DOHH2 (cell line): ENCODE results near the gene SHROOM1.

Source experiments
- H3F3A ChIP-seq: fragments of 200-600 bp; sonication (generic), shearing (Covaris generic); 2 replicates; pipeline ENCODE4 v1.6.0; 2016; ENCODE audit warnings: antibody characterized with exemption, mild to moderate bottlenecking; ENCODE audit not compliant: control insufficient read depth, insufficient read depth
- H3K27ac ChIP-seq: fragments of 200-600 bp; sonication (generic); 2 replicates; pipeline ENCODE4 v1.5.1; 2014; ENCODE audit warnings: low read depth, mild to moderate bottlenecking, low read length, moderate library complexity
- H3K27me3 ChIP-seq: fragments of 200-600 bp; sonication (generic); 2 replicates; pipeline ENCODE4 v1.6.1; 2014; ENCODE audit warnings: mild to moderate bottlenecking, low read length, mixed read lengths; ENCODE audit not compliant: control insufficient read depth
- H3K36me3 ChIP-seq: fragments of 200-600 bp; sonication (generic); 2 replicates; pipeline ENCODE4 v1.6.1; 2014; ENCODE audit warnings: mild to moderate bottlenecking, low read length, moderate library complexity, mixed read lengths; ENCODE audit not compliant: control insufficient read depth
- H3K4me1 ChIP-seq: fragments of 200-600 bp; sonication (generic); 2 replicates; pipeline ENCODE4 v1.6.1; 2014; ENCODE audit warnings: mild to moderate bottlenecking, low read length, mixed read lengths; ENCODE audit not compliant: control insufficient read depth
- H3K4me2 ChIP-seq: fragments of 200-600 bp; sonication (generic); 2 replicates; pipeline ENCODE4 v1.6.0; 2014; ENCODE audit warnings: mild to moderate bottlenecking, low read length, moderate library complexity
- H3K4me3 ChIP-seq: fragments of 200-600 bp; sonication (generic); 2 replicates; pipeline ENCODE4 v1.5.1; 2014; ENCODE audit warnings: mild to moderate bottlenecking, low read length, mixed read lengths
- H3K79me2 ChIP-seq: fragments of 200-600 bp; sonication (generic); 2 replicates; pipeline ENCODE4 v1.6.1; 2014; ENCODE audit warnings: mild to moderate bottlenecking, low read length, mixed read lengths; ENCODE audit not compliant: control insufficient read depth
- H3K9me2 ChIP-seq: fragments of 200-600 bp; sonication (generic); replicated peaks from 2 replicates; pipeline ENCODE4 v1.6.1; 2014; ENCODE audit warnings: mild to moderate bottlenecking, low read length, mixed read lengths; ENCODE audit not compliant: control insufficient read depth
- H3K9me3 ChIP-seq: fragments of 200-600 bp; sonication (generic); 2 replicates; pipeline ENCODE4 v1.6.1; 2014; ENCODE audit warnings: antibody characterized with exemption, low read length, mixed read lengths; ENCODE audit not compliant: control insufficient read depth, insufficient read depth
- H4K20me1 ChIP-seq: fragments of 200-600 bp; sonication (generic); 2 replicates; pipeline ENCODE4 v1.6.0; 2014; ENCODE audit warnings: low read depth, mild to moderate bottlenecking, antibody characterized with exemption, low read length, moderate library complexity; ENCODE audit not compliant: control insufficient read depth, insufficient read depth
- EZH2phosphoT487 ChIP-seq: fragments of 200-600 bp; sonication (generic); IDR thresholded peaks from 2 replicates; pipeline ENCODE4 v1.6.1; 2017; ENCODE audit warnings: borderline replicate concordance, mild to moderate bottlenecking, antibody characterized with exemption, low read length, moderate library complexity, mixed read lengths
- TF ChIP-seq, protein P1 (sequence below): fragments of 200-600 bp; sonication (generic); IDR thresholded peaks from one replicate; pipeline ENCODE4 v1.5.1; 2014; ENCODE audit warnings: antibody characterized with exemption, mild to moderate bottlenecking, low read depth, low read length; ENCODE audit not compliant: poor library complexity, severe bottlenecking

SHROOM1 gene

DNA sequence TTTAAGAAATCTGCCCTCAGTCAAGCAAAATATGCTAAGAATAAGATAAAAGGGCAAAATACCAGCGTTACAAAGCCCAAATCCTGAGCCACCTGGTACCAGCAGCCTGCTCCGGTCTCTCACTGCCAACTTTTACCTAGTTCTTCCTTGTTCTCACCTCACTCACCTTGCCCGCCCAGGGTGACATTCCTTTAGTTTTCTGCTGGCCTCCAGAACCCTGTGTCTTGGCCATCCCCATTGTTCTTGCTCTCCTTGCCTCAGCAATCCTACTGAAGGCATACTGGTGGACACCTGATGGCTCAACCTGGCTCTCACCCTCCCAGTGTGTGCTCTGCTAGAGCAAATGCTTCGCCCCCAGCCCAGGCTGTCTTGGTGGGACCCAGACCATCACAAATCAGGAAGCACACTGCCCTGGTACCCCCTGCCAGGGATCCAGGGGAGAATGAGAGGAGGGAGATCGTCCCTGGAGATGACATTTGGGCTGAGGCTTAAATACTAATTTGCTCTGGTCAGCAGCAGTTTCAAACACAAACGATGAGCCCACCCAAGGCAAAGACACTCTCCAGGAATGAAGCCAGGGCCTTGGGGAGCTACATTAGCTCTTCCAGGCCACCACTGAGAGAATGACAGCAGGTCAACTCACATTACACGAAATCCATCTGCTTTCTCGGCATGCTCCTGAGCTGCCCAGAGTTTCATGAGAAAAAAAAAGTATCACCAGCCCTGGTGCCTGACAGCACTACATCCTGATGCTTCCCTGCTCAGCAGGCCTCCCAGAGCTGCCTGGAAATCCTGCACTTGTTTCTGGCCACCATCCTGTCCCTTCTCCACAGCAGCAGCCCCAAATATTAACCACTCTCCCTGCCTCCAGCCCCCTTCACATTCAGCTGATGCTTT is 41.2 kb downstream of the SHROOM1 start:
- Histone ChIP-seq H3K4me2 (no peak overlapping the region), H3K36me3 (no peaks in the 10 kb centered on the region), H3F3A (no peaks in the 10 kb centered on the region), H3K27ac (no peak overlapping the region), H3K9me2 (no peaks in the 10 kb centered on the region), H4K20me1 (no peaks in the 10 kb centered on the region; the same call in 1 of the 2 replicates), H3K4me3 (no peak overlapping the region), H3K79me2 (no peaks in the 10 kb centered on the region), H3K27me3 (peaks cover 23% of the 10 kb centered on the region), H3K9me3 (no peaks in the 10 kb centered on the region), H3K4me1 (no peaks in the 10 kb centered on the region)
- TF ChIP-seq EZH2phosphoT487: no peak
- TF ChIP-seq, protein P1, sequence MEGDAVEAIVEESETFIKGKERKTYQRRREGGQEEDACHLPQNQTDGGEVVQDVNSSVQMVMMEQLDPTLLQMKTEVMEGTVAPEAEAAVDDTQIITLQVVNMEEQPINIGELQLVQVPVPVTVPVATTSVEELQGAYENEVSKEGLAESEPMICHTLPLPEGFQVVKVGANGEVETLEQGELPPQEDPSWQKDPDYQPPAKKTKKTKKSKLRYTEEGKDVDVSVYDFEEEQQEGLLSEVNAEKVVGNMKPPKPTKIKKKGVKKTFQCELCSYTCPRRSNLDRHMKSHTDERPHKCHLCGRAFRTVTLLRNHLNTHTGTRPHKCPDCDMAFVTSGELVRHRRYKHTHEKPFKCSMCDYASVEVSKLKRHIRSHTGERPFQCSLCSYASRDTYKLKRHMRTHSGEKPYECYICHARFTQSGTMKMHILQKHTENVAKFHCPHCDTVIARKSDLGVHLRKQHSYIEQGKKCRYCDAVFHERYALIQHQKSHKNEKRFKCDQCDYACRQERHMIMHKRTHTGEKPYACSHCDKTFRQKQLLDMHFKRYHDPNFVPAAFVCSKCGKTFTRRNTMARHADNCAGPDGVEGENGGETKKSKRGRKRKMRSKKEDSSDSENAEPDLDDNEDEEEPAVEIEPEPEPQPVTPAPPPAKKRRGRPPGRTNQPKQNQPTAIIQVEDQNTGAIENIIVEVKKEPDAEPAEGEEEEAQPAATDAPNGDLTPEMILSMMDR: no peak

DNA sequence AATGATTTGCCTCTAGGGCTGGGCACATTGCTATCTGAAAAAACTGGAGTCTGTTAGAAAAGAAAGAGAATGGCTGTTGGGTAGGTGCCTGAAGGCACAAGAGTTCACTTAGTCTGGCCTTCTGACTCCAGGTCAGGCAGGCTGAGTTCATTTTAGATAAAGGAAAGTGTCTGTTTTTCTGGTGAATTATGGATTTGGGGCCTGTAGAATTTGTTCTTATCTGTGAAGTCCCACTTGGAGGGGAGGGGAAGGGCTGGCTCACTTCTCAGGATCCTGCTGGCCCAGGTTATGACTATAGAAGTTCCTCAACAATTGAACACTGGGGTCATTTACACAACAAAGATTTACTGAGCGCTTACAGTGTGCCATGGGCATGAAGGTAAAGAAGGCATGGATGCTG is 41.9 kb downstream of the SHROOM1 start:
- Histone ChIP-seq H3K4me3 (no peak overlapping the region), H3K27me3 (peaks cover 26% of the 10 kb centered on the region), H3K4me2 (no peak overlapping the region), H3K9me3 (no peaks in the 10 kb centered on the region), H3K4me1 (no peaks in the 10 kb centered on the region), H3K27ac (no peak overlapping the region), H4K20me1 (no peaks in the 10 kb centered on the region; the same call in 1 of the 2 replicates), H3K79me2 (no peaks in the 10 kb centered on the region), H3K36me3 (no peaks in the 10 kb centered on the region), H3K9me2 (no peaks in the 10 kb centered on the region), H3F3A (no peaks in the 10 kb centered on the region)
- no peak for TF ChIP-seq EZH2phosphoT487
- TF ChIP-seq, protein P1: no peak

DNA sequence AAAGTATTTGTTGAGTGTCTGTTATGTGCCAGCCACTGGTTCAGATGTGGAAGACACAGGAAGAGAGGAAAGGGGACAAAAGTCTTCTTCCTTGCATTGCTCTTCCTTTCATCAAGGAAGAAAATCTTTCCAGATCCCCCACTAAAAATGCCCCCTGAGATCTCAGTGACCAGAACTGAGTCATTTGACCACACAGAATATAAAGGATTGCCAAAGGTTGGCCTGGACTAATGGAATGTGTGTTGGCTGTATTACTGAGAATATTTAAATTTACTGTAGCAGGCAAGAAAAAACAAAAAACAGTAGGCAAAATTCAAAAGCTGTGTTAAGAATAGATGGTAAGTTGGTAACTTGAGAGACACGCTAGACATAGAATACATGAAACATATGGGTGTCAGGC is 43.4 kb downstream of the SHROOM1 start:
- Histone ChIP-seq H3K9me2 (no peaks in the 10 kb centered on the region), H3K36me3 (no peaks in the 10 kb centered on the region), H3K9me3 (no peaks in the 10 kb centered on the region), H3K4me3 (no peak overlapping the region), H3K4me1 (no peaks in the 10 kb centered on the region), H4K20me1 (no peaks in the 10 kb centered on the region; the same call in 1 of the 2 replicates), H3F3A (no peaks in the 10 kb centered on the region), H3K27me3 (peaks cover 30% of the 10 kb centered on the region), H3K79me2 (no peaks in the 10 kb centered on the region), H3K27ac (no peak overlapping the region), H3K4me2 (no peak overlapping the region)
- TF ChIP-seq EZH2phosphoT487: no peak

DNA sequence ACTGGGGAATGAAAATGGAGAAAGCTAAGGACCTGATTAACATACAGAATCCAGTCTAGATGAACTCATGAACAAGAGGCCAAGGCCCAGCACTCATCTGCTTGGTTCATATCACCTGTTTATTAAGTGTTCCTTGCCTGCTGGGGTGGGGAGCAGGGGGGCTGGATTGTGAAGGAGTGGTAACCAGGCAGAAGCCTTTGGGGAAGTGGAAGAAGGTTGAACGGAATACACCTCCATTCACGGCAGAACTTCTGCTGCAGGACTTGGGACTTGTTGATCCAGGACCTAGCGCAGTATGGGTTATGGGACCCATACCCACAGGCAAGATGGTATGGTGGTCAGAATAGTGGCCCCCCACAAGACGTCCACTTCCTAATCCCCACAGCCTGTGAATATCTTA is 44.6 kb downstream of the SHROOM1 start:
- H4K20me1 ChIP-seq: no peaks in the 10 kb centered on the region; the same call in 1 of the 2 replicates
- no peaks in the 10 kb centered on the region for H3K36me3 ChIP-seq
- no peak overlapping the region for H3K27ac ChIP-seq
- H3K4me3 ChIP-seq: no peak overlapping the region
- no peak overlapping the region for H3K4me2 ChIP-seq
- H3K79me2 ChIP-seq: no peaks in the 10 kb centered on the region
- H3K27me3 ChIP-seq: peaks cover 42% of the 10 kb centered on the region
- H3F3A ChIP-seq: no peaks in the 10 kb centered on the region
- no peaks in the 10 kb centered on the region for H3K9me2 ChIP-seq
- H3K9me3 ChIP-seq: no peaks in the 10 kb centered on the region
- no peaks in the 10 kb centered on the region for H3K4me1 ChIP-seq
- TF ChIP-seq, protein P1: no peak
- TF ChIP-seq EZH2phosphoT487: no peak
